Lung (tissue), 12 donors: ENCODE measurements around the gene YWHAB. TPM values are rescaled to one million over a fixed set of nuclear protein-coding genes. Genes with fewer than 3 reads are reported as not detected.

Experiments used
- ATAC-seq: fragments of 200-7000 bp; cut with Tn5 transposase; one replicate; pipeline ENCODE4 v1.9.1; 2020; ENCODE audit warnings: moderate number of reproducible peaks; ENCODE audit not compliant: insufficient read depth, low FRiP score
- DNase-seq, 3 donors: peaks; one replicate each; pipeline ENCODE4 v3.0.0-alpha.2; 2013 to 2017
- H3K27ac ChIP-seq, 2 donors: one replicate each; pipeline ENCODE4 v1.5.1; 2013; ENCODE audit warnings: mild to moderate bottlenecking in 2 of 2, moderate library complexity in 2 of 2, control low read depth in 1 of 2, inconsistent platforms in 1 of 2, low read depth in 1 of 2, low read length in 1 of 2
- H3K27me3 ChIP-seq, 3 donors: one replicate each; pipeline ENCODE4 v1.5.1; 2013; ENCODE audit warnings: low read length in 2 of 3; ENCODE audit not compliant: control insufficient read depth in 3 of 3, insufficient read depth in 3 of 3
- H3K36me3 ChIP-seq, 4 donors: one replicate each; pipeline ENCODE4 v1.5.1; 2013; ENCODE audit warnings: low read length in 4 of 4, mild to moderate bottlenecking in 1 of 4, moderate library complexity in 1 of 4; ENCODE audit not compliant: control insufficient read depth in 4 of 4, insufficient read depth in 4 of 4
- H3K4me1 ChIP-seq, 5 donors: one replicate each; pipeline ENCODE4 v1.5.1; 2013; ENCODE audit warnings: low read length in 5 of 5, mild to moderate bottlenecking in 2 of 5, moderate library complexity in 1 of 5; ENCODE audit not compliant: control insufficient read depth in 5 of 5, insufficient read depth in 5 of 5
- H3K4me3 ChIP-seq: one replicate; pipeline ENCODE4 v1.5.1; 2013; ENCODE audit warnings: mild to moderate bottlenecking, control low read depth, moderate library complexity
- H3K9ac ChIP-seq, 2 donors: one replicate each; pipeline ENCODE4 v1.5.1; 2013; ENCODE audit warnings: low read length in 2 of 2, control low read depth in 1 of 2; ENCODE audit not compliant: insufficient read depth in 1 of 2
- H3K9me3 ChIP-seq, 4 donors: one replicate each; pipeline ENCODE4 v1.5.1; 2013; ENCODE audit warnings: low read length in 3 of 4, mild to moderate bottlenecking in 1 of 4, moderate library complexity in 1 of 4; ENCODE audit not compliant: control insufficient read depth in 4 of 4, insufficient read depth in 3 of 4
- WGBS, 2 donors: extraction: QIAGEN DNeasy Blood & Tissue Kit; methylation state at CpG; one replicate each; pipeline ENCODE4 v1.1.7; 2013; 5-methylcytosine and 5-hydroxymethylcytosine counted together
- polyA plus RNA-seq, 2 donors: library from polyadenylated mRNA; stranded (reverse); fragments of 200-250 nt; gene quantifications; one replicate each; pipeline ENCODE4 v1.2.1, GENCODE V29; 2013
- total RNA-seq, 2 donors: library from RNA; depleted of rRNA in 1 of 2; stranded (reverse); fragments of >200 nt in 1 of 2; gene quantifications; one replicate each; pipeline ENCODE4 v1.2.1, GENCODE V29; 2014 to 2021
- TF ChIP-seq, protein P1 (sequence below): IDR thresholded peaks from 2 replicates; pipeline ENCODE4 v1.5.1; 2012; ENCODE audit warnings: mild to moderate bottlenecking; ENCODE audit errors: control extremely low read depth, extremely low read depth
- donor health status: control.
- donor health status: control.
- donor health status: Bipolar disorder and iron deficiency.
- donor health status: healthy.
- donor health status: DM: yes; HTN: yes; CAD: no.

YWHAB gene
- total and polyA plus RNA-seq, 4 donors: 69.0 to 186 (median 125) TPM

DNA sequence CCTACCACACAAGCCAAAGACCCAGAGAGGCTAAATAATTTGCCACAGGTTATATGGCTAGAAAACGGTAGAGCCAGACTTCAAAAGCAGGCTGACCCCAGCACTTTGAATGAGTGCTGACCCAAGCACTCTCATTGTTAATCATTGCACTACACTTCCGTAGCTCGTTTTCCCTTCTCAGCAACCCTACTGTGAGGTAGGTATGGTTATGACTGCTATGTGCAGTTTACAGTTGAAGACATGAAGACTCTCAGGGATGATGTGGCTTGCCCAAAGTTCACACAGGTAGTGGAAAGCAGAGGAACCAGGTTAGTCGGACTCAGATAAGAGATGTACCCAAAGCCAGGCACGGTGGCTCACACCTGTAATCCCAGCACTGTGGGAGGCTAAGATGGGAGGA lies 41.6 kb upstream of the YWHAB start:
- H3K4me1 ChIP-seq: no peaks in the 10 kb centered on the region
- H3K27ac ChIP-seq: no peak overlapping the region
- no peaks in the 10 kb centered on the region for H3K36me3 ChIP-seq
- no peaks in the 10 kb centered on the region for H3K27me3 ChIP-seq
- H3K4me3 ChIP-seq: no peak overlapping the region
- TF ChIP-seq, protein P1, sequence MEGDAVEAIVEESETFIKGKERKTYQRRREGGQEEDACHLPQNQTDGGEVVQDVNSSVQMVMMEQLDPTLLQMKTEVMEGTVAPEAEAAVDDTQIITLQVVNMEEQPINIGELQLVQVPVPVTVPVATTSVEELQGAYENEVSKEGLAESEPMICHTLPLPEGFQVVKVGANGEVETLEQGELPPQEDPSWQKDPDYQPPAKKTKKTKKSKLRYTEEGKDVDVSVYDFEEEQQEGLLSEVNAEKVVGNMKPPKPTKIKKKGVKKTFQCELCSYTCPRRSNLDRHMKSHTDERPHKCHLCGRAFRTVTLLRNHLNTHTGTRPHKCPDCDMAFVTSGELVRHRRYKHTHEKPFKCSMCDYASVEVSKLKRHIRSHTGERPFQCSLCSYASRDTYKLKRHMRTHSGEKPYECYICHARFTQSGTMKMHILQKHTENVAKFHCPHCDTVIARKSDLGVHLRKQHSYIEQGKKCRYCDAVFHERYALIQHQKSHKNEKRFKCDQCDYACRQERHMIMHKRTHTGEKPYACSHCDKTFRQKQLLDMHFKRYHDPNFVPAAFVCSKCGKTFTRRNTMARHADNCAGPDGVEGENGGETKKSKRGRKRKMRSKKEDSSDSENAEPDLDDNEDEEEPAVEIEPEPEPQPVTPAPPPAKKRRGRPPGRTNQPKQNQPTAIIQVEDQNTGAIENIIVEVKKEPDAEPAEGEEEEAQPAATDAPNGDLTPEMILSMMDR: no peak
- H3K9me3 ChIP-seq: peaks cover 0 to 3% (median 0%) of the 10 kb centered on the region in 4 donors
- WGBS, 2 donors: 67 to 76% methylated on average over 5 of the region's 5 CpGs
- H3K9ac ChIP-seq: no peak overlapping the region
- ATAC-seq (no peak), DNase-seq (no peak)

DNA sequence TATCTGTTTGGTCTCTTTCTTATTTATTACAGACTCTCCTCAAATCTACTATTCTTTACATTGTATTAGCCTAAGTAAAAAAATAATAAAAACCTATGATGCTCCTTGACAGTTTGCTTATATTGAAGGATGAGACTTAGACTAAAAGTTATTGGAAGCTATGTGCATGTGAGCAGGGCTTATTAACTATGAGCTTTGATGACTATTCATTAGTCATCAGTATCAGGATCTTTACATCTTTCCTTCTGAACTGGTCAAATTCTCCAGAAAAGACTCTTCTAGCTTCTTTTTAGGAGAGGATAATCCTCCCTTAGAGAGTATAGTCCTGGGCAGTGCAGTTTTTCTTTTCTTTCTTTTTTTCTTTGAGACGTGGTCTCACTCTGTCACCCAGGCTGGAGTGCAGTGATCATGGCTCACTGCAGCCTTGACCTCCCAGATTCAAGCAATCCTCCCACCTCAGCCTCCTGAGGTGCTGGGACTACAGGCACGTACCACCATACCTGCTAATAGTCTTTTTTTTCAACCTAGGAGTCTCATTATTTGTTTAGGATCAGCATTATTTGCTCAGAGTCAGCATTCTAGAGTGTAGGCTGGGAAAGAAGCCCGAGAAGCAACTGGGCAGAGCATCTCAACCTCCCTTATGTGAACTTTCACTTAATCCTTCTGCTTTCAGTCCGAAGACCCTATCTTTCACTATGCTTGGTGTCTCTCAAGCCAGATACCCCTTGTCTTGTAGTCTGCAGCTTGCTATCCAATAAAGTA lies 37.1 kb upstream of the YWHAB start:
- ATAC-seq (no peak), DNase-seq (no peak)
- Histone ChIP-seq H3K27me3 (peaks cover 0 to 3% (median 0%) of the 10 kb centered on the region in 3 donors), H3K36me3 (no peaks in the 10 kb centered on the region), H3K27ac (no peak overlapping the region), H3K4me3 (no peak overlapping the region), H3K4me1 (no peaks in the 10 kb centered on the region), H3K9me3 (no peaks in the 10 kb centered on the region), H3K9ac (no peak overlapping the region)
- TF ChIP-seq, protein P1: no peak
- 80 to 84% methylated on average over 4 of the region's 4 CpGs for WGBS, 2 donors

DNA sequence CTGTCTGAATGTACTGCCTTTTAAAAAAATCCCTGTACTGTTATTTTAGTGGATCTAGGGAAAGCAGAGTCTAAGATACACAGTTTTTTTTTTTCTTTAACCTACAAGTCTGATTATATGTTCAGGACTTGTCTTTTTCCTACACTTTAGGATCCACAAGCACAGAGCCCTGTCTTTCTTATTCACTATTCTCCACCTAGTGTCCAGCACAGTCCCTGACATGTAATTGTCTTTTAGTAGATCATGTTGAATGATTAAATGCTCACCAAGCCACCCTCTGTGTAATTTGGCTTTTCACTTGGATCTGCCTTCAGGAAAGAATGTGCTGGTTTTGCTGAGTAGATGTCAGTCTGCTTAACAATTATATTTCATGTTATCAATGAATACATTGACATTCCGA lies 35.8 kb upstream of the YWHAB start:
- Histone ChIP-seq H3K9ac (no peak overlapping the region), H3K4me1 (no peaks in the 10 kb centered on the region), H3K9me3 (no peaks in the 10 kb centered on the region), H3K27me3 (peaks cover 0 to 3% (median 0%) of the 10 kb centered on the region in 3 donors), H3K4me3 (no peak overlapping the region), H3K27ac (no peak overlapping the region), H3K36me3 (no peaks in the 10 kb centered on the region)
- TF ChIP-seq, protein P1: no peak
- WGBS, 2 donors: 63 to 84% methylated on average over 1 of the region's 1 CpG
- ATAC-seq (no peak), DNase-seq (no peak)
